Esophagus muscularis mucosa (tissue), 4 donors: ENCODE results near the gene TUBA3D.
"Not testable (repeated sequence)": the region's sequence is repeated elsewhere in the genome, so short reads cannot be mapped to it uniquely, and the experiment has no call there.

ENCODE experiments used
- EP300 ChIP-seq: sonication (generic); formaldehyde crosslinking; IDR thresholded peaks from one replicate; pipeline ENCODE4 v1.6.1; 2017; ENCODE audit warnings: antibody characterized with exemption
- POLR2A ChIP-seq: fragments of 450-650 bp; IDR thresholded peaks from one replicate; pipeline ENCODE4 v1.6.1; 2017; ENCODE audit warnings: antibody characterized with exemption, moderate library complexity, mild to moderate bottlenecking, low read depth
- POLR2AphosphoS5 ChIP-seq, 2 donors: sonication (generic); formaldehyde crosslinking; IDR thresholded peaks; one replicate each; pipeline ENCODE4 v1.6.1; 2017; ENCODE audit warnings: antibody characterized with exemption in 2 of 2
- TF ChIP-seq, protein P1 (sequence below), 3 experiments: fragments of 200-600 bp in 2 of 3; fragments of 450-650 bp in 1 of 3; sonication (generic) in 2 of 3; IDR thresholded peaks; one replicate each; pipeline ENCODE4 v1.5.1; 2017 to 2019; ENCODE audit warnings: antibody characterized with exemption in 3 of 3, mild to moderate bottlenecking in 2 of 3, moderate library complexity in 1 of 3

DNA sequence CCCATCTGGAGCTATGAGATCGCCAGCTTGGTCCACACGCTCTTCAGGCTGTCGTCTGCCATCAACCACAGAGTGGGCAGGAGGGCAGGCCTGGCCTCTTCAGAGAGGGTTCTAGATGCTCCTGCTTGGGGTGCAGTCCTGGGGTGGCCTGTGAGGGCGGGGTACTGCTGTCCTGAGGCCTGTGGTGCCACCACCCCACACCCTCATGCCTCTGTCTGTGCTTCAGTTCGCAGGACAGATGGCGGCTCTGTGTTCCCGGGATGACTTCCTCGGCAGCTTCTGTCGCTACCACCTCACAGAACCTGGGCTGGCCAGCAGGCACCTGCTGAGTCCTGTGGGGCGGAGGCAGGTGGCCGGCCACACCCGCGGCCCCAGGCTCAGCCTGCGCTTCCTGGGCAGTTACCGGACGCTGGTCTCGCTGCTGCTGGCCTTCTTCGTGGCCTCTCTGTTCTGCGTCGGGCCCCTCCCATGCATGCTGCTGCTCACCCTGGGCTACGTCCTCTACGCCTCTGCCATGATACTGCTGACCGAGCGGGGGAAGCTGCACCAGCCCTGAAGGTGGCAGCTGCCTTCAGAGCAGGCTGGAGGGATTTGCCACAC, 44.1 kb downstream of the TUBA3D start:
- TF ChIP-seq POLR2A; POLR2AphosphoS5 (IDR thresholded peaks at IDR 0.05); EP300: not testable (repeated sequence)
- TF ChIP-seq, protein P1, sequence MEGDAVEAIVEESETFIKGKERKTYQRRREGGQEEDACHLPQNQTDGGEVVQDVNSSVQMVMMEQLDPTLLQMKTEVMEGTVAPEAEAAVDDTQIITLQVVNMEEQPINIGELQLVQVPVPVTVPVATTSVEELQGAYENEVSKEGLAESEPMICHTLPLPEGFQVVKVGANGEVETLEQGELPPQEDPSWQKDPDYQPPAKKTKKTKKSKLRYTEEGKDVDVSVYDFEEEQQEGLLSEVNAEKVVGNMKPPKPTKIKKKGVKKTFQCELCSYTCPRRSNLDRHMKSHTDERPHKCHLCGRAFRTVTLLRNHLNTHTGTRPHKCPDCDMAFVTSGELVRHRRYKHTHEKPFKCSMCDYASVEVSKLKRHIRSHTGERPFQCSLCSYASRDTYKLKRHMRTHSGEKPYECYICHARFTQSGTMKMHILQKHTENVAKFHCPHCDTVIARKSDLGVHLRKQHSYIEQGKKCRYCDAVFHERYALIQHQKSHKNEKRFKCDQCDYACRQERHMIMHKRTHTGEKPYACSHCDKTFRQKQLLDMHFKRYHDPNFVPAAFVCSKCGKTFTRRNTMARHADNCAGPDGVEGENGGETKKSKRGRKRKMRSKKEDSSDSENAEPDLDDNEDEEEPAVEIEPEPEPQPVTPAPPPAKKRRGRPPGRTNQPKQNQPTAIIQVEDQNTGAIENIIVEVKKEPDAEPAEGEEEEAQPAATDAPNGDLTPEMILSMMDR (IDR thresholded peaks at IDR 0.05): not testable (repeated sequence)
